HL-60 (cell line): ENCODE measurements around the gene KLHL21.
"Not testable (repeated sequence)": the region's sequence is repeated elsewhere in the genome, so short reads cannot be mapped to it uniquely, and the experiment has no call there.

Experiments used
- POLR2AphosphoS5 ChIP-seq: IDR thresholded peaks from 2 replicates; pipeline ENCODE4 v1.6.1; 2012; ENCODE audit warnings: low read depth
- SPI1 ChIP-seq: IDR thresholded peaks from 2 replicates; pipeline ENCODE4 v1.6.1; 2012; ENCODE audit warnings: low read depth, mild to moderate bottlenecking, borderline replicate concordance
- TF ChIP-seq, protein P1 (sequence below): IDR thresholded peaks from one replicate; pipeline ENCODE4 v1.5.1; 2011; ENCODE audit warnings: low read length, control low read depth, inconsistent platforms; ENCODE audit not compliant: insufficient read depth
- TF ChIP-seq, protein P2 (sequence below): IDR thresholded peaks from 2 replicates; pipeline ENCODE4 v1.6.1; 2012; ENCODE audit warnings: low read depth; ENCODE audit not compliant: insufficient replicate concordance

DNA sequence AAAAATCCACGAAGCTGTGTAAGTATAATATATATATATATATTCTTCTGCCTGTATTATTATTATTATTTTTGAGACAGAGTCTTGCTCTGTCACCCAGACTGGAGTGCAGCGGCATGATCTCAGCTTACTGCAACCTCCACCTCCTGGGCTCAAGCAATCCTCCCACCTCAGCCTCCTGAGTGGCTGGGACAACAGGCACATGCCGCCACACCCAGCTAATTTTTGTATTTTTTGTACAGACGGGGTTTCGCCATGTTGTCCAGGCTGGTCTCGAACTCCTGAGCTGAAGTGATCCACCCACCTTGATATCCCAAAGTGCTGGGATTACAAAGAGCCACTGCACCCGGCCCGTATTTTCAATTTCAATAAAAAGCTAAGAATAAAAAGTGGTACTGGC, 2.7 kb downstream of the KLHL21 start:
- TF ChIP-seq, protein P1, sequence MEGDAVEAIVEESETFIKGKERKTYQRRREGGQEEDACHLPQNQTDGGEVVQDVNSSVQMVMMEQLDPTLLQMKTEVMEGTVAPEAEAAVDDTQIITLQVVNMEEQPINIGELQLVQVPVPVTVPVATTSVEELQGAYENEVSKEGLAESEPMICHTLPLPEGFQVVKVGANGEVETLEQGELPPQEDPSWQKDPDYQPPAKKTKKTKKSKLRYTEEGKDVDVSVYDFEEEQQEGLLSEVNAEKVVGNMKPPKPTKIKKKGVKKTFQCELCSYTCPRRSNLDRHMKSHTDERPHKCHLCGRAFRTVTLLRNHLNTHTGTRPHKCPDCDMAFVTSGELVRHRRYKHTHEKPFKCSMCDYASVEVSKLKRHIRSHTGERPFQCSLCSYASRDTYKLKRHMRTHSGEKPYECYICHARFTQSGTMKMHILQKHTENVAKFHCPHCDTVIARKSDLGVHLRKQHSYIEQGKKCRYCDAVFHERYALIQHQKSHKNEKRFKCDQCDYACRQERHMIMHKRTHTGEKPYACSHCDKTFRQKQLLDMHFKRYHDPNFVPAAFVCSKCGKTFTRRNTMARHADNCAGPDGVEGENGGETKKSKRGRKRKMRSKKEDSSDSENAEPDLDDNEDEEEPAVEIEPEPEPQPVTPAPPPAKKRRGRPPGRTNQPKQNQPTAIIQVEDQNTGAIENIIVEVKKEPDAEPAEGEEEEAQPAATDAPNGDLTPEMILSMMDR, result not testable (repeated sequence)
- TF ChIP-seq SPI1, POLR2AphosphoS5: not testable (repeated sequence)
- TF ChIP-seq, protein P2, sequence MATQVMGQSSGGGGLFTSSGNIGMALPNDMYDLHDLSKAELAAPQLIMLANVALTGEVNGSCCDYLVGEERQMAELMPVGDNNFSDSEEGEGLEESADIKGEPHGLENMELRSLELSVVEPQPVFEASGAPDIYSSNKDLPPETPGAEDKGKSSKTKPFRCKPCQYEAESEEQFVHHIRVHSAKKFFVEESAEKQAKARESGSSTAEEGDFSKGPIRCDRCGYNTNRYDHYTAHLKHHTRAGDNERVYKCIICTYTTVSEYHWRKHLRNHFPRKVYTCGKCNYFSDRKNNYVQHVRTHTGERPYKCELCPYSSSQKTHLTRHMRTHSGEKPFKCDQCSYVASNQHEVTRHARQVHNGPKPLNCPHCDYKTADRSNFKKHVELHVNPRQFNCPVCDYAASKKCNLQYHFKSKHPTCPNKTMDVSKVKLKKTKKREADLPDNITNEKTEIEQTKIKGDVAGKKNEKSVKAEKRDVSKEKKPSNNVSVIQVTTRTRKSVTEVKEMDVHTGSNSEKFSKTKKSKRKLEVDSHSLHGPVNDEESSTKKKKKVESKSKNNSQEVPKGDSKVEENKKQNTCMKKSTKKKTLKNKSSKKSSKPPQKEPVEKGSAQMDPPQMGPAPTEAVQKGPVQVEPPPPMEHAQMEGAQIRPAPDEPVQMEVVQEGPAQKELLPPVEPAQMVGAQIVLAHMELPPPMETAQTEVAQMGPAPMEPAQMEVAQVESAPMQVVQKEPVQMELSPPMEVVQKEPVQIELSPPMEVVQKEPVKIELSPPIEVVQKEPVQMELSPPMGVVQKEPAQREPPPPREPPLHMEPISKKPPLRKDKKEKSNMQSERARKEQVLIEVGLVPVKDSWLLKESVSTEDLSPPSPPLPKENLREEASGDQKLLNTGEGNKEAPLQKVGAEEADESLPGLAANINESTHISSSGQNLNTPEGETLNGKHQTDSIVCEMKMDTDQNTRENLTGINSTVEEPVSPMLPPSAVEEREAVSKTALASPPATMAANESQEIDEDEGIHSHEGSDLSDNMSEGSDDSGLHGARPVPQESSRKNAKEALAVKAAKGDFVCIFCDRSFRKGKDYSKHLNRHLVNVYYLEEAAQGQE, result not testable (repeated sequence)
